DND-41 (cell line): ENCODE measurements around the gene UGT1A8.

Experiments
- ATAC-seq: fragments of 200-7000 bp; cut with Tn5 transposase; 3 replicates; pipeline ENCODE4 v1.9.1; 2021; ENCODE audit warnings: low read depth; ENCODE audit not compliant: insufficient read depth
- DNase-seq: peaks from one replicate; pipeline ENCODE4 v3.0.0-alpha.2; 2020
- H2AFZ ChIP-seq: 2 replicates; pipeline ENCODE4 v1.6.0; 2012; ENCODE audit warnings: low read depth, low read length
- H3K27ac ChIP-seq: 2 replicates; pipeline ENCODE4 v1.5.1; 2012; ENCODE audit warnings: low read length, inconsistent platforms
- H3K27me3 ChIP-seq: fragments of 200-600 bp; sonication (generic); 2 replicates; pipeline ENCODE4 v1.6.0; 2012; ENCODE audit warnings: low read length, mild to moderate bottlenecking, inconsistent platforms; ENCODE audit not compliant: insufficient read depth, poor library complexity
- H3K36me3 ChIP-seq: 2 replicates; pipeline ENCODE4 v1.5.1; 2012; ENCODE audit warnings: low read length, inconsistent platforms; ENCODE audit not compliant: insufficient read depth
- H3K4me1 ChIP-seq: 2 replicates; pipeline ENCODE4 v1.5.1; 2012; ENCODE audit warnings: mild to moderate bottlenecking, low read length; ENCODE audit not compliant: insufficient read depth
- H3K4me2 ChIP-seq: 2 replicates; pipeline ENCODE4 v1.6.0; 2012; ENCODE audit warnings: mild to moderate bottlenecking, moderate library complexity, low read length, inconsistent platforms; ENCODE audit not compliant: insufficient read depth
- H3K4me3 ChIP-seq, 2 experiments: fragments of 200-600 bp in 1 of 2; shearing (Covaris generic) in 1 of 2; 2 replicates each; pipeline ENCODE4 v1.5.1; 2012 to 2016; ENCODE audit warnings: inconsistent platforms in 2 of 2, low read length in 2 of 2, mild to moderate bottlenecking in 2 of 2, low read depth in 1 of 2, moderate library complexity in 1 of 2
- H3K79me2 ChIP-seq: 2 replicates; pipeline ENCODE4 v1.6.0; 2012; ENCODE audit warnings: low read length, inconsistent platforms; ENCODE audit not compliant: insufficient read depth
- H3K9ac ChIP-seq: 2 replicates; pipeline ENCODE4 v1.6.0; 2012; ENCODE audit warnings: low read depth, mild to moderate bottlenecking, inconsistent platforms, low read length, moderate library complexity
- H3K9me3 ChIP-seq: 2 replicates; pipeline ENCODE4 v1.5.1; 2012; ENCODE audit warnings: low read length, moderate library complexity, mild to moderate bottlenecking, inconsistent platforms; ENCODE audit not compliant: insufficient read depth, severe bottlenecking
- H4K20me1 ChIP-seq: 2 replicates; pipeline ENCODE4 v1.6.0; 2012; ENCODE audit warnings: low read length; ENCODE audit not compliant: insufficient read depth
- CTCF ChIP-seq: IDR thresholded peaks from 2 replicates; pipeline ENCODE4 v1.5.1; 2012; ENCODE audit warnings: borderline replicate concordance, low read length, moderate library complexity, mild to moderate bottlenecking; ENCODE audit not compliant: poor library complexity, severe bottlenecking; ENCODE audit errors: extremely low read depth
- EZH2 ChIP-seq: IDR thresholded peaks from 3 replicates; pipeline ENCODE4 v1.6.1; 2012; ENCODE audit warnings: borderline replicate concordance, low read depth, mild to moderate bottlenecking, moderate library complexity, low read length, inconsistent platforms; ENCODE audit not compliant: severe bottlenecking

Gene UGT1A8

GRCh38 chr2:233793465-233794127 lies 176.2 kb downstream of the UGT1A8 start:
- Histone ChIP-seq H3K27me3 (no peaks in the 10 kb centered on the region), H3K79me2 (no peaks in the 10 kb centered on the region), H3K9me3 (no peaks in the 10 kb centered on the region), H2AFZ (no peak overlapping the region), H4K20me1 (no peaks in the 10 kb centered on the region), H3K4me3 (no peak overlapping the region), H3K9ac (no peak overlapping the region), H3K4me1 (no peaks in the 10 kb centered on the region), H3K27ac (no peak overlapping the region), H3K36me3 (no peaks in the 10 kb centered on the region), H3K4me2 (no peak overlapping the region)
- TF ChIP-seq EZH2 (no peak), CTCF (no peak)
- DNase-seq (no peak), ATAC-seq (no peak)

- H3K36me3 ChIP-seq, result no peaks in the 10 kb centered on the region
- H3K4me3 ChIP-seq, result no peak overlapping the region
- H3K27me3 ChIP-seq, result no peaks in the 10 kb centered on the region
- no peak for DNase-seq
- no peaks in the 10 kb centered on the region for H3K4me1 ChIP-seq
- no peaks in the 10 kb centered on the region for H4K20me1 ChIP-seq
- H3K79me2 ChIP-seq, result no peaks in the 10 kb centered on the region
- no peak overlapping the region for H3K9ac ChIP-seq
- no peak for TF ChIP-seq EZH2
- TF ChIP-seq CTCF, result no peak
- ATAC-seq, result no peak
- H3K9me3 ChIP-seq, result no peaks in the 10 kb centered on the region
- no peak overlapping the region for H3K4me2 ChIP-seq
- H2AFZ ChIP-seq, result no peak overlapping the region
- no peak overlapping the region for H3K27ac ChIP-seq
Measured at GRCh38 chr2:233794128-233794658, 176.8 kb downstream of the UGT1A8 start.

- H3K79me2 ChIP-seq, result no peaks in the 10 kb centered on the region
- no peaks in the 10 kb centered on the region for H4K20me1 ChIP-seq
- no peaks in the 10 kb centered on the region for H3K9me3 ChIP-seq
- no peak overlapping the region for H3K27ac ChIP-seq
- no peak overlapping the region for H3K4me3 ChIP-seq
- ATAC-seq, result no peak
- no peak overlapping the region for H3K4me2 ChIP-seq
- H2AFZ ChIP-seq, result no peak overlapping the region
- no peaks in the 10 kb centered on the region for H3K4me1 ChIP-seq
- H3K9ac ChIP-seq, result no peak overlapping the region
- no peaks in the 10 kb centered on the region for H3K36me3 ChIP-seq
- no peak for TF ChIP-seq CTCF
- no peak for TF ChIP-seq EZH2
- no peak for DNase-seq
- no peaks in the 10 kb centered on the region for H3K27me3 ChIP-seq
Measured at GRCh38 chr2:233795735-233796171, 178.3 kb downstream of the UGT1A8 start.
